PC-9 (cell line): ENCODE measurements around the gene XAGE3.
"Not testable (repeated sequence)": the region's sequence is repeated elsewhere in the genome, so short reads cannot be mapped to it uniquely, and the experiment has no call there.

Source experiments
- CTCF ChIP-seq: fragments of 200-600 bp; sonication (generic); conservative IDR thresholded peaks from 2 replicates; pipeline ENCODE4 v1.6.1; 2017; ENCODE audit warnings: mixed run types, antibody characterized with exemption, mild to moderate bottlenecking, moderate library complexity
- EZH2 ChIP-seq: fragments of 200-600 bp; sonication (generic); IDR thresholded peaks from 2 replicates; pipeline ENCODE4 v1.8.0; 2017; ENCODE audit warnings: antibody characterized with exemption, low read depth

DNA sequence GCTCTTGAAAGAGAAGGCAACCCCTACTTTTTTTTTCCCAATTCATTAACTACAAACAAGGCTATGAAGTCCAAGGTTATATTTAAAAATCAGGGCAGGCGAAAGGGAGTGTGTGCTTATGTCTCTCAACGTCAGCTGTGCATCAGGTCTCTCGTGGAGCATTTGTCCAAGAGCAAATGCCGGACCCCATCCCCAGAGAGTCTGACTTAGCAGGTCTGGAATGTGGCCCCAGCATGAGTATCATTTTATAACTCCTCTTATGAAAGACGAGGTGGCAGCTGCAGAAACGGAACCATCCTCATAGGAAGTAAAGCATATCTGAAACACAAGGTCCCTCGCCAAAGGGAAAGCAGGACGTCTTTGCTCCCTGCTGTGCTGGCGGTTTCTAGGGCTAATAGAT, 45.8 kb upstream of the XAGE3 start:
- TF ChIP-seq CTCF, EZH2: not testable (repeated sequence)
